ENCODE data around the gene MPO. TPM values are rescaled to one million over a fixed set of nuclear protein-coding genes. Genes with fewer than 3 reads are reported as not detected.

MPO gene
- polyA plus RNA-seq, 2 of the 4 experiments (the other 2 are of a cell fraction), result not detected

GRCh38 chr17:58276423-58276822, 4.3 kb downstream of the MPO start:
- TF ChIP-seq HMGXB4 (CRISPR knock-in tag; IDR thresholded peaks at IDR 0.05; ENCODE audit: borderline replicate concordance) (no peak), RFX5 (IDR thresholded peaks at IDR 0.05) (no peak)
- ChIA-PET CTCF (interaction anchor here (1.5 to 2.1 kb wide), 3 partner anchors 11 to 77 kb away, joined by 3 to 6 read pairs (median 5); no protein-coding TSS in a partner anchor), POLR2A (no interaction called here)
- Histone ChIP-seq H3K4me3 (no peak overlapping the region), H3K27ac (no peak overlapping the region), H3K4me2 (no peak overlapping the region), H3K9me3 (no peaks in the 10 kb centered on the region), H3K4me1 (no peaks in the 10 kb centered on the region)
- ATAC-seq (no peak), FAIRE-seq (no peak), DNase-seq (ENCODE audit: low read depth in 1 of 2, low spot score in 1 of 2) (no peak)
- 8% methylated on average over 2 of the region's 2 CpGs for WGBS (ENCODE audit: missing lambda C conversion rate)

- WGBS (ENCODE audit: missing lambda C conversion rate), result 49% methylated on average over 10 of the region's 10 CpGs
These were observed 5.3 kb downstream of the MPO start for GRCh38 chr17:58275417-58275816.

GRCh38 chr17:58273453-58274104, 7.2 kb downstream of the MPO start:
- TF ChIP-seq JUN (IDR thresholded peaks at IDR 0.05) (no peak), PBX3 (IDR thresholded peaks at IDR 0.05) (no peak), FOSL2 (IDR thresholded peaks at IDR 0.05) (no peak), FOSL2 (CRISPR knock-in tag; IDR thresholded peaks at IDR 0.05) (no peak), ZC3H11A (IDR thresholded peaks at IDR 0.05) (no peak)
- Histone ChIP-seq H3K4me3 (no peak overlapping the region), H3K27ac (no peak overlapping the region), H3K4me1 (no peaks in the 10 kb centered on the region), H3K4me2 (no peak overlapping the region), H3K9me3 (no peaks in the 10 kb centered on the region)
- WGBS (ENCODE audit: missing lambda C conversion rate), result 57% methylated on average over 15 of the region's 15 CpGs
- DNase-seq (ENCODE audit: low read depth in 1 of 2, low spot score in 1 of 2) (peak in 1 of 2 experiments; percentile 1), FAIRE-seq (no peak), ATAC-seq (no peak)
- POLR2A ChIA-PET, result no interaction called here
- CTCF ChIA-PET, result no interaction called here

More at GRCh38 chr17:58275417-58275816, 5.3 kb downstream of the MPO start:
- DNase-seq (ENCODE audit: low read depth in 1 of 2, low spot score in 1 of 2), result no peak
- no peaks in the 10 kb centered on the region for H3K4me1 ChIP-seq
- H3K9me3 ChIP-seq, result no peaks in the 10 kb centered on the region
- H3K4me2 ChIP-seq, result no peak overlapping the region
- ChIA-PET POLR2A (no interaction called here), CTCF (interaction anchor here (0.6 to 2.1 kb wide), 7 partner anchors 9 to 481 kb away, joined by 3 to 6 read pairs (median 3); no protein-coding TSS in a partner anchor)
- TF ChIP-seq EHMT2 (IDR thresholded peaks at IDR 0.05; ENCODE audit: low read depth), result no peak
- TF ChIP-seq EP300 (IDR thresholded peaks at IDR 0.05), result no peak
- TF ChIP-seq TP53 (CRISPR knock-in tag; IDR thresholded peaks at IDR 0.05), result no peak
- no peak for TF ChIP-seq RCOR1 (IDR thresholded peaks at IDR 0.05; ENCODE audit: low read depth, low read length)
- no peak for TF ChIP-seq REST (IDR thresholded peaks at IDR 0.05)
- TF ChIP-seq ZFP36 (IDR thresholded peaks at IDR 0.05; ENCODE audit: borderline replicate concordance, partially characterized antibody), result no peak
- no peak for TF ChIP-seq SREBF2 (IDR thresholded peaks at IDR 0.05)
- TF ChIP-seq KDM1A (IDR thresholded peaks at IDR 0.05; ENCODE audit: low read depth), result no peak
- TF ChIP-seq ATOH8 (CRISPR knock-in tag; IDR thresholded peaks at IDR 0.05; ENCODE audit: low read depth), result no peak
- no peak for TF ChIP-seq NR3C1 (IDR thresholded peaks at IDR 0.05)
- no peak for TF ChIP-seq FOSB (CRISPR knock-in tag; IDR thresholded peaks at IDR 0.05)
- no peak for TF ChIP-seq FOXS1 (CRISPR knock-in tag; IDR thresholded peaks at IDR 0.05)
- no peak overlapping the region for H3K27ac ChIP-seq
- no peak overlapping the region for H3K4me3 ChIP-seq
- FAIRE-seq, result no peak
- ATAC-seq, result no peak

Measured in A549 (cell line).